Stimulated activated naive B cell treated with anti-CD40 and anti-IgM and Interleukin-4, amounts not matched to agents 10 μg/mL and 1 μg/mL and 100 μg/mL, for 72 hours (primary cell): ENCODE data around the gene TRIM74.
"Not testable (repeated sequence)": the region's sequence is repeated elsewhere in the genome, so short reads cannot be mapped to it uniquely, and the experiment has no call there.

Experiments used
- ATAC-seq, 2 donors: fragments of 150-1000 bp; cut with Tn5 transposase; replicated peaks; 2 replicates each; pipeline ENCODE4 v1.10.0; 2021; ENCODE audit warnings: moderate library complexity in 1 of 2
- DNase-seq: peaks from one replicate; pipeline ENCODE4 v3.0.0; 2021
- H3K27ac Mint-ChIP-seq: one replicate; pipeline ENCODE4 v1.8.0; 2022; ENCODE audit warnings: mild to moderate bottlenecking, mixed read lengths
- H3K27me3 Mint-ChIP-seq, 2 donors: one replicate each; pipeline ENCODE4 v1.8.0; 2022; ENCODE audit warnings: mixed read lengths in 2 of 2
- H3K36me3 Mint-ChIP-seq, 2 donors: one replicate each; pipeline ENCODE4 v1.8.0; 2022; ENCODE audit warnings: mixed read lengths in 2 of 2, mild to moderate bottlenecking in 1 of 2
- H3K4me1 Mint-ChIP-seq, 2 donors: one replicate each; pipeline ENCODE4 v1.8.0; 2022; ENCODE audit warnings: mixed read lengths in 2 of 2, mild to moderate bottlenecking in 1 of 2
- H3K4me3 Mint-ChIP-seq, 2 donors: one replicate each; pipeline ENCODE4 v1.8.0; 2022; ENCODE audit warnings: mild to moderate bottlenecking in 2 of 2, mixed read lengths in 2 of 2, moderate library complexity in 1 of 2
- H3K9me3 Mint-ChIP-seq, 2 donors: one replicate each; pipeline ENCODE4 v1.8.0; 2022; ENCODE audit warnings: mixed read lengths in 2 of 2, mild to moderate bottlenecking in 1 of 2

The TRIM74 gene

DNA sequence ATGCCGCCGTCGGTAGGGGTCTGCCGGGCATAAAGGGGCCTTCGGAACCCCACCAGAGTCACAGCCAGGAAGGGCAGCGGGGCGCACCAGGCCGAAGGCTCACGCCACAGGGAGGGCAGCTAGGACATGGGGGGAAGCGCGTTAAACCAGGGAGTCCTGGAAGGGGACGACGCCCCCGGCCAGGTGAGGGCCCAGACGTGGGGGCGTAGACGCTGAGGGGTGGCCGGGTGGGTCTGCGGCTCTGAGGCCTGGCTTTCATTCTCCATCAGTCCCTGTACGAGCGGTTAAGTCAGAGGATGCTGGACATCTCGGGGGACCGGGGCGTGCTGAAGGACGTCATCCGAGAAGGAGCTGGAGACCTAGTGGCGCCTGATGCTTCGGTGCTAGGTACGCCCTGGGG lies 422 bp upstream of the TRIM74 start:
- not testable (repeated sequence) for H3K4me3 Mint-ChIP-seq, H3K4me1 Mint-ChIP-seq, ATAC-seq, H3K27ac Mint-ChIP-seq, DNase-seq, H3K27me3 Mint-ChIP-seq, H3K36me3 Mint-ChIP-seq, H3K9me3 Mint-ChIP-seq

DNA sequence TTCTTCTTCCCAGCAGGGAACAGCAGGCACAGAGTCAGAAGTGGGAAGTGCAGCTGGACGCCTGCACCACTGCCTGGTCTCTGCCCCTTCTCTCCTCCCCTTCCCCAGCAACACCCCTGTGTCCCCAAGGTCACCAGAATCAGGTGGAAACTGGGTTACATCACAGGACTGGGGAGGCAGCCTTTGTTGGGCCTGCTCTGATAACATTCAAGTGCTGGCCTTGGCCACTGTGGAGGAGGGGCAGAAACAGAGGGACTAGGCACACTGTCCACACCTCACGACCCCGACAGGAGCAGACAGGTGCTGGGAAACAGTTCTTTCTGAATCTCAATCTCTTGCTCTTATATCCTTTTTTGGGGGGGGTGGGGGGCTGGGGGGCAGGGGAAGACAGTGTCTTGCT lies 2.4 kb downstream of the TRIM74 start:
- H3K4me3 Mint-ChIP-seq, H3K27ac Mint-ChIP-seq, H3K9me3 Mint-ChIP-seq, H3K27me3 Mint-ChIP-seq, DNase-seq, ATAC-seq, H3K36me3 Mint-ChIP-seq, H3K4me1 Mint-ChIP-seq: not testable (repeated sequence)

DNA sequence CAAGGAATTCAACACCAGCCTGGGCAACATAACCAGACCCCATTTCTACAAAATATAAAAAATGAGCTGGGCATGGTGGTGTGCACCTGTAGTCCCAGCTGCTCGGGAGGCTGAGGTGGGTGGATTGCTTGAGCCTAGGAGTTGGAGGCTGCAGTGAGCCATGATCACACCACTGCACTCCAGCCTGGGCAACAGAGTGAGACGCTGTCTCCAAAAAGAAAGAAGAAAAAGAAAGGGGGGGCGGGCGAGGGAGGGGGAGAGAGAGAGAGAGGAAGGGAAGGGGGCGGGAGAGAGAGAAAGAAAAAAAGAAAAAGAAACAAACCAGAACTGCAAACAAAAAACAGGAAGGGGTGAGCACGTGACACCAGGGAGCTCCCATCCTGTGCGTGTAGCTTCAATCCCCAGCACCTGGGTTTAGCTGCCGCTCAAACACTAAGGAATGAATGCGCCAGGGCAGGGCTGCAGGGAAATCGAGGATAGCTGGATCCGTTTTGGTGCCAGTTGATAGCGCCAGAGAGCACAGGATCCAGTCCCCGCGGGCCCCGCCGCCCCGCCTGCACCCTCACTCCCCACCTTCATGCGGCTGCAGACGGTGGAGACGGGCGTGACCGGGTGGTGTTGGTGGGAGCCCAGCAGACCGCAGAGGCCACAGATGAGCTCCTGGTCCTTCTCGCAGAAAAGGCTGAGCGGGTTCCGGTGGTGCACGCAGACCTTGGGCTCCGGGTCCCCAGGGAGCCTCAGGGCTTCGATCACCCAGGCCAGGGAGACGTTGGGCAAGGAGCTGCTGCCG lies 3.9 kb downstream of the TRIM74 start:
- H3K27ac Mint-ChIP-seq, H3K36me3 Mint-ChIP-seq, H3K9me3 Mint-ChIP-seq, H3K4me3 Mint-ChIP-seq, DNase-seq, H3K4me1 Mint-ChIP-seq, H3K27me3 Mint-ChIP-seq: not testable (repeated sequence)
- peak; percentile 65 to 77 for ATAC-seq

DNA sequence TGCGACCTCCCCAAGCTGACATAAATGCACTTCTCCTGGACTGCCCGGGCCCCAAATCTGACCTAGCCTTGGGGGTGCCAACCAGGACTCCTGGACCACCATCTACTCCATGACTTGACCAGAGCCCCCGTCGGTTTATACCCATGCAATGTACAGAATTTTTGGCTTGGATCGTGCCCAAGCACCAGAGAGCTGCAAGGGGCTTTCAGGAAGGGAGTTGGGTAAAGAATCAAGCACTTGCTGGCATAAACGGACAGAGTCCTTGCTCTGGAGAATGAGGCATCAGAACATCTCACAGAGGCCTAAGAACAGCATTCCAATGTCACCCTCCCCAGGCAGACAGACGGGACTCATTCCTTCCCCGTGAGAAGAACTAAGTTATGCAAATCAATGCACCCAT lies 6.2 kb downstream of the TRIM74 start:
- H3K4me3 Mint-ChIP-seq, H3K36me3 Mint-ChIP-seq, DNase-seq, H3K27me3 Mint-ChIP-seq, H3K9me3 Mint-ChIP-seq, H3K27ac Mint-ChIP-seq, H3K4me1 Mint-ChIP-seq, ATAC-seq: not testable (repeated sequence)

DNA sequence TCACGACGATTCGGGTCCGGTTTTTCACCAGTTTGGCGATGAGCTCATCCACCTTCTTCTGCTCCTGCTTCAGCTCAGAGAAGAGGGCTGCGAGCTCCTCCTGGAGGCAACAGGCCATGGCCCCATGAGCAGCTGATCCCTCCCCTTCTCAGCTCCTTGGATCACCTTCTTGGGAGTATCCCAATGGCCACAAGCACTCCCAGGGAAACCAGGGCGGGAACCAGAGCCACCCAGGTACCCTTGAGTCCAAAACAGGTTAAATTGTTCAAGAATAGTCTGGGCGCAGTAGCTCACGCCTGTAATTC lies 8.0 kb downstream of the TRIM74 start:
- not testable (repeated sequence) for ATAC-seq, H3K4me1 Mint-ChIP-seq, H3K36me3 Mint-ChIP-seq, H3K4me3 Mint-ChIP-seq, H3K9me3 Mint-ChIP-seq, H3K27me3 Mint-ChIP-seq, H3K27ac Mint-ChIP-seq, DNase-seq

DNA sequence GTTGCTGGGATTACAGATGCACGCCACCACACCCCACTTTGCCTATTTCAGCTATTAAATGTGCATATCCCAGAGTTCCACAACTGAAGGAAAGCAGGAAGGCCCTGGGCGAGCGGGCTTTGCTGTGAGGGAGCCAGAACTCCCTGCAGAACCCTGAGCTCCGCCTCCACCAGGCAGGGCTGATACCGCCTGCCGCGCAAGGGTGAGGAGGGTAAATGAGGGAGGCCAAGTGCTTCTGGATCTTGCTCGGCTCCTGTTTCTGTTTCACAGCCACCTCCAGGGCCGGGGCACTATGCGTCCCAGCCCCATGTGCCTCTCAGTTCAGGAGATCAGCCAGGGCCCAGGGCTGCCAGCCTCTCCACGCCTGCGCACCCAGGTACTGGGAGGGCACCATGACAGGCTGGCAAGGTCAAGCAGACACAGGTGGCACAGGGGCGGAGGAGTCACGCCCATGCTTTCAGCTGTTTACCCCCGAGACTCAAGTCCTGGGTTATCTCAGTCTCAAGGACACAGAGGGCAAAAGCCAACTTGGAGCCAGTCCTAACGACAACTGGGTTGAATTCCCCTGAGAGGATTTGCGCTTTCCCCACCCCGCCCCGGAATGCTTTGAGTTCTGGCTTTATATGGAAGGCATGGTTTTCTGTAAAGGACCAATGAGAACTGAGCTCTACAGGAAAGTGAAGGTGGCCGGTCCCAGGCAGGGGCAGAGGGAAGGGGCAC lies 8.5 kb downstream of the TRIM74 start:
- not testable (repeated sequence) for H3K27ac Mint-ChIP-seq, H3K4me3 Mint-ChIP-seq, DNase-seq, H3K36me3 Mint-ChIP-seq, H3K27me3 Mint-ChIP-seq, H3K4me1 Mint-ChIP-seq, ATAC-seq, H3K9me3 Mint-ChIP-seq

DNA sequence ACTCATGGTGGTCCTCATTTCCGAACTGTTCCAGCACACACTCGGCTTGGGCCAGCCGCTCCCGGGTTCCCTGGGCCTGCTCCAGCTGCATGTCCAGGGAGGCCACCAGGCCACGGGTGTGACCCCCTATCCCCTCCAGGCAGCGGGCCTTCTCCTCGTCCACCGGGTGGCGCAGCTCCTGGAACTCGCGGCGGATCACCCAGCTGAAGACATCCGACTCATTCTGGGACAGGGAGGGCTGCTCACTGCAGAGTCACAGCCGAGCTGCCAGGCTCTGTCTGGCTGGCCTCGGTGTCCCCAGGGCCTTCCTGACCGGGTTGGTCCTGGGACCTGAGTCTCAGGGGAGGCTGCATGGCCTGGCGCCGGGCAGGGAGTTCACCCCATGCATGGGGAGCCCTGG lies 9.2 kb downstream of the TRIM74 start:
- not testable (repeated sequence) for H3K27me3 Mint-ChIP-seq, H3K4me1 Mint-ChIP-seq, H3K9me3 Mint-ChIP-seq, DNase-seq, H3K4me3 Mint-ChIP-seq, H3K27ac Mint-ChIP-seq, H3K36me3 Mint-ChIP-seq
- ATAC-seq: peak; percentile 29 to 37

DNA sequence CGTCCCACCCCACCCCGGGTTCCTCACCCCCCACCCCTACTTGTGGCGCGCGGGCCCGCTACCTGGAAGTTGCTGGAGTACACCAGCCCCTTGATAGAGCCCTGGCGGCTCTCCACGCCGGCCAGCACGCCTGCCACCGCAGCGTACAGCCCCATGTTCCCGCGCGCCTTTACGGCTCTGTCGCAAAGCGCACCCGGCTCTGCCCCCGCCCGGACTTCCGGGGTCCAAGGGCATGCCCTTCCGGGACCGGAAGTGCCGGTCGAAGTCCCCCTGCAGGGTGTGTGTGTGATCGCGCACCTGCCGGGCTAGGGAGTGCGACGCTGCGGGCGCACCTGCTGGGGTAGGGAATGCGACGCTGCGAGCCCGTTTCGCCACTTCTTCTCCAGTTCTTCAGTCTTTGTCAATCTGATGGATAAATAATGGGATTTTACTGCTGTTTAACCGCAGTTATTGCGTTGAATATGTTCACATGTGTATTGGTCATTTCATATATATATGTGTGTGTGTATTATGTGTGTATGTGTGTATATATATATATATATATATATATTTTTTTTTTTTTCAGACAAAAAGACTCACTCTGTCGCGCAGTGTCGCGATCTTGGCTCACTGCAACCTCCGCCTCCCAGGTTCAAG lies 14.6 kb downstream of the TRIM74 start:
- H3K36me3 Mint-ChIP-seq, H3K4me1 Mint-ChIP-seq, H3K9me3 Mint-ChIP-seq, DNase-seq, H3K27me3 Mint-ChIP-seq, H3K27ac Mint-ChIP-seq: not testable (repeated sequence)
- peak overlapping the region; percentile 68 to 74 for H3K4me3 Mint-ChIP-seq
- peak; percentile 91 to 97 for ATAC-seq

DNA sequence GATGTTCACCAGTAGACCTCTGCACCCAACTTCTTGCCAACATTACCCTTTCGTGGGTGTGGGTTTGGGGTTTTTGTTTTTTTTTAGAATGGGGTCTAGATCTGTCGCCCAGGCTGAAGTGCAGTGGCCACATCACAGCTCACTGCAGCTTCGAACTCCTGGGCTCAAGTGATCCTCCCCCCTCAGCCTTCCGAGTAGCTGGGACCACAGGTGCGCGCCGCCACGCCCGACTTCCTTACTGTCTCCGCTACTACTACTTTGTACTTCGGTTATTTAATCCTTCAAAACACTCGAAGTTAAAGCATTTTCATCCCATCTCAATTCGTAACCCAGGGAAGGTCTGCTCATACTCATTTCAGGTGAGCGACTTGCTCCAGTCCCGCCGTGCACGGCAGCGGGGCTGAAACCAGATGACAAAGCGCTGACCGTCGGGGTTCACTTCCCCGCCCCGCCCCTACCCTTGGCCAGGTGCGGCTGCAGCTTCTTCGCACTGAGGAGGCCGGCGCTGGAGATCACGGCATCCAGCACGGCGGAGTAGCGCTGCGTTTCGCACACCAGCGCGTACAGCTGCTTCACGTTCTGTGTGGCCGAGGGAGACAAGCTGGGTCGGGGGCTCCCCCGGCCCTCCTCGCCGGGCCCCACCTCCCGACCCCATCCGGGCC lies 15.2 kb downstream of the TRIM74 start:
- peak; percentile 75 to 76 for ATAC-seq
- H3K4me1 Mint-ChIP-seq, H3K4me3 Mint-ChIP-seq, H3K9me3 Mint-ChIP-seq, H3K36me3 Mint-ChIP-seq, H3K27me3 Mint-ChIP-seq, DNase-seq, H3K27ac Mint-ChIP-seq: not testable (repeated sequence)

DNA sequence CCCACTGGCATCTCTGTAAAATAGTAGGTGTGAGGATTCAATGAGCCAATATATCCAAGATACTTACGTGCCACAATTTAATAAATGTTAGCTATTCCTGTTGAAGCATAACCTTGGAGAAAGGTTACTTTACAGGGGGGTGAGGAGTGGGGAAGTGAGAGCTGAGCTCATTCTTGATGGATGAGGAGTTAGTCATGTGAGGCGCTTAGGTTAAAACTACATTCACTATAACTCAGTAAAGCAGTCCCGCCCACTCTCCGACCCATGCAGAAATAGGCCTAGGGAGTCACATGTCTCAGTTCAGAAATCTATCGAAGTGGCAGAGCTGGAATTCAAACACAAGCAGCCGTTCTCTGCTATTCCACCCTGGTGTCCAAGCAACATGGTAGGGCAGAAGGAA lies 18.8 kb downstream of the TRIM74 start:
- ATAC-seq, H3K27me3 Mint-ChIP-seq, H3K4me3 Mint-ChIP-seq, DNase-seq, H3K36me3 Mint-ChIP-seq, H3K27ac Mint-ChIP-seq, H3K9me3 Mint-ChIP-seq: not testable (repeated sequence)
- peaks cover 3 to 16% of the 10 kb centered on the region in 2 donors for H3K4me1 Mint-ChIP-seq

DNA sequence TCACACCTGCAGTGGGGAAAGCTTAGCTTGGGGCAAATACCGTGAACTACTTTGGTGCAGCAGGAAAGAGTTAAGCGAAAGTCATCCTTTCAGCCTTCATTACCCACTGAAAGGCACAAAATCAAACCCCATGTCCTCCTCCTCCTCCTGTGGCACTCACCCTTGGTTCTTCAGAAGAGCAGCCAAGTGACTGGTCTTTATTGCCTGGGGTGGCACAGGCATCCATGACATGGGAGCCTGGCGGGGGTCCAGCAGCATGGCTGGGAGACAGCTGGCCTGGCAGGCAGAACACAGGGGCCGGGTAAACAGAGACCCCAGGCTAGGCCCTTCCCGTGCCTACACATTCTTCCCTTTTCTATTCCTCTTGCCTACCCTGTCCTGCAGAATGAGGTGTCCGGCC lies 19.6 kb downstream of the TRIM74 start:
- peaks cover 3 to 16% of the 10 kb centered on the region in 2 donors for H3K4me1 Mint-ChIP-seq
- peak overlapping the region; percentile 81 for H3K27ac Mint-ChIP-seq
- H3K9me3 Mint-ChIP-seq, ATAC-seq, DNase-seq, H3K27me3 Mint-ChIP-seq, H3K36me3 Mint-ChIP-seq: not testable (repeated sequence)
- peak overlapping the region in 1 of 2 donors; percentile 32 for H3K4me3 Mint-ChIP-seq

DNA sequence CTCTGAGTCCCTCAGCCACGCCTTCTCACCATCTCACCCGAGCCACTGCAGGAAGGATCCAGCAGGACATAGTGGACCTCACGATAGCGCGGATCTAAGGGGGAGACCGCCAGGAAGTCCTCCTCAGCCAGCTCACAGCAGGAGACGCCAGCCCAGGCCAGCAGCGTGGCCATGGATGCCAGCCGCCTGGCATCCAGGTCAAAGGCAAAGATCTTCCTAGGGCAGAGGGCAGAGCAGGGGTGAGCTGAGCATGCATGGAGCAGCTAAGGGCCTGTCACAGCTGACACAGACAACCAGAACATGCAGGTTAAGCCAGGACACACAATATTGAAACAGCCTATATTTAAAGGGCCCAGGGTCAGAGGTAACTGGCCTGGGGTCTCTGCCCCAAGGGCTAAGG lies 20.0 kb downstream of the TRIM74 start:
- not testable (repeated sequence) for ATAC-seq, H3K36me3 Mint-ChIP-seq, DNase-seq, H3K9me3 Mint-ChIP-seq, H3K4me3 Mint-ChIP-seq, H3K27me3 Mint-ChIP-seq
- Mint-ChIP-seq H3K27ac (peak overlapping the region; percentile 42), H3K4me1 (peaks cover 3 to 16% of the 10 kb centered on the region in 2 donors)

DNA sequence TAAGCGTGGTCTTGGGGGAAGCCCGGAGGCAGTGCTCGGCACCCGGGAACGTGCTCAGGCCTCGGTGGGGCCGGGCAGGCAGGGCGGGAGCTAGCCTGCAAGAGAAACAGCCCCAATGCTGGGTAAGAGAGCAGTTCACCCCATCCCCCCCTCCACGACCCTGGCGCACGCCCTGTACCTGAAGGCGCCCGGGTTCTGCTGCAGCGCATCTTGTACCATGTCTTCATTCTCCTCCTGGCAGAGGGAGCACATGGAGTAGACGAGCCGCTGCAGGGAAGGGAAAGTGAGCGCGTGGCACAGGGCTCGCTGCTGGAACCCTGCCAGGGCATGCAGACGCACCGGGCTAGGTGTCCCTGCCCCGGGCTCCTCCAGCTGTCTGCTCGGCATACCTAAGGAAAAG lies 20.6 kb downstream of the TRIM74 start:
- H3K36me3 Mint-ChIP-seq: peaks cover 6 to 12% of the 10 kb centered on the region in 2 donors
- ATAC-seq, H3K9me3 Mint-ChIP-seq, H3K4me3 Mint-ChIP-seq, DNase-seq, H3K27ac Mint-ChIP-seq, H3K27me3 Mint-ChIP-seq: not testable (repeated sequence)
- H3K4me1 Mint-ChIP-seq: peaks cover 3 to 16% of the 10 kb centered on the region in 2 donors

DNA sequence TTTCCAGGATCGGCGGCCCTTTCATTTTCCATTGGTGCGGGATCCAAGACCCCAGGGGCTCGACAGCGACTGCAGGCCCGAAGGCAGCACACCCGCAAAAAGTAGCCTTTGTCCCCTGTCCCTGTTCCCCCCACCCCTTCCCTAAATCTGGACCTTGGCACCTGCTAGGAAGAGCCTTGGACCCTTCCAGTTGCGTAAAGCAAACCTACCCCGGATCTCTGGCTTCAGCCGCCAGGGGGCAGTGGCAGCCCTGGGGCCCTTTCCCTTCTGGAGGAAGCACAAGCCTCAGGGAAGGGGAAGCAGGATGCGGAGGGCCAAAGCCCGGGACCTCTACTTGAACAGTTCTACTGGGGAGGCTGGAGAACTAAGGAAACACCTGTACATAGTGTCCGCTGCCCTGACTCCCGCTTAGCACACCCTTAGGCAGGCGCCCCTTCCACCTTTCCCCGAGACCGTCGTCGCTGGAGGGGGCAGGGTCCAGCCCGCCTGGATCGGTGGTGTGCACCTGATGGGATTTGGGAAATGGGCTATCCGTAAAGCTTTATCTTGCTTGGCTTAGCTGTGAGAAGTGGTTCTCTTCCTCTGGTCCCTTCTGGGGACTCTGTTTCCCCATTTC lies 23.0 kb downstream of the TRIM74 start:
- not testable (repeated sequence) for H3K27me3 Mint-ChIP-seq

More for the DNA sequence above, 23.0 kb downstream of the TRIM74 start:
- H3K4me3 Mint-ChIP-seq, H3K27ac Mint-ChIP-seq, DNase-seq, H3K9me3 Mint-ChIP-seq, ATAC-seq: not testable (repeated sequence)
- H3K36me3 Mint-ChIP-seq: peaks cover 12 to 13% of the 10 kb centered on the region in 2 donors
- H3K4me1 Mint-ChIP-seq: peaks cover 3 to 16% of the 10 kb centered on the region in 2 donors
